C4-2B (cell line): Measurements from ENCODE around the gene RNF215.

Experiments used
- ZFX ChIP-seq: fragments of 450-650 bp; IDR thresholded peaks from 2 replicates; pipeline ENCODE4 v1.6.1; 2017
- TF ChIP-seq, protein P1 (sequence below): fragments of 450-650 bp; conservative IDR thresholded peaks from 2 replicates; pipeline ENCODE4 v1.5.1; 2017; ENCODE audit warnings: mild to moderate bottlenecking

DNA sequence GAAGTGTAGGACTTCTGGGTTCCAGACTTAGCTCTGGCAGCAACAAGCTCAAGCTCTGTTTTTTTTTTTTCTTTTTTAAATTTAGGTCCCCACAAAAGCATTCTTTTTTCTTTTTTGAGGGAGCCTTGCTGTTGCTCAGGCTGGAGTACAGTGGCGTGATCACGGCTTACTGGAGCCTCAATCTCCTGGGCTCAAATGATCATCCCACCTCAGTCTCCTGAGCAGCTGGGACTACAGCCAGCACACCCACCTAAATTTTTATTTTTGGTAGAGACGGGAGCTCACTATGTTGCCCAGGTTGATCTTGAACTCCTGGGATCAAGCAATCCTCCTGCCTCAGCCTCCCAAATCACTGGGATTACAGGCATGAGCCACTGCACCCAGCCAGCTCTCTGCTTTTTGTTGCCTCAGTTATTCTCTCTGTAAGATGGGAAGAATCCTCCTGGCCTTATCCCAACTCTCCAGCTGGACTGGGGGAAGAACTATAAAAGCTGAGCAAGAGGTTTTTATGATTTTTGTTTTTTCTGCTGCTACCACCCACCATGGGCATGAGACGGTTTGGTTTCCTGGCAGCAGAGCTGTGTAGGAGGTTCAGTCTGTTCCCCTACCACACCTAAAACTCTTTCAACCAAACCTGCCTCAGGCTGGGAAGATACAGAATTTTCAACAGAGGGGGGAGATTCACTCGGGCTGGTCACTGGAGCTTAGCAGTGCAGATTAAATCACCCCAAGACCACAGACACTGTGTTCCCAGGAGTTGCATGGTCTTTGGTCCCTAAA is 26.7 kb upstream of the RNF215 start:
- TF ChIP-seq, protein P1, sequence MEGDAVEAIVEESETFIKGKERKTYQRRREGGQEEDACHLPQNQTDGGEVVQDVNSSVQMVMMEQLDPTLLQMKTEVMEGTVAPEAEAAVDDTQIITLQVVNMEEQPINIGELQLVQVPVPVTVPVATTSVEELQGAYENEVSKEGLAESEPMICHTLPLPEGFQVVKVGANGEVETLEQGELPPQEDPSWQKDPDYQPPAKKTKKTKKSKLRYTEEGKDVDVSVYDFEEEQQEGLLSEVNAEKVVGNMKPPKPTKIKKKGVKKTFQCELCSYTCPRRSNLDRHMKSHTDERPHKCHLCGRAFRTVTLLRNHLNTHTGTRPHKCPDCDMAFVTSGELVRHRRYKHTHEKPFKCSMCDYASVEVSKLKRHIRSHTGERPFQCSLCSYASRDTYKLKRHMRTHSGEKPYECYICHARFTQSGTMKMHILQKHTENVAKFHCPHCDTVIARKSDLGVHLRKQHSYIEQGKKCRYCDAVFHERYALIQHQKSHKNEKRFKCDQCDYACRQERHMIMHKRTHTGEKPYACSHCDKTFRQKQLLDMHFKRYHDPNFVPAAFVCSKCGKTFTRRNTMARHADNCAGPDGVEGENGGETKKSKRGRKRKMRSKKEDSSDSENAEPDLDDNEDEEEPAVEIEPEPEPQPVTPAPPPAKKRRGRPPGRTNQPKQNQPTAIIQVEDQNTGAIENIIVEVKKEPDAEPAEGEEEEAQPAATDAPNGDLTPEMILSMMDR: no peak
- TF ChIP-seq ZFX: no peak
